KMS-11 (cell line): ENCODE data around the gene GCH1.

Experiments
- H2AFZ ChIP-seq: fragments of 200-600 bp; sonication (generic); 2 replicates; pipeline ENCODE4 v1.6.1; 2016; ENCODE audit warnings: antibody characterized with exemption, mixed run types, low read depth
- H3K27ac ChIP-seq: fragments of 200-600 bp; sonication (generic); 2 replicates; pipeline ENCODE4 v1.6.1; 2016; ENCODE audit warnings: mild to moderate bottlenecking, mixed run types
- H3K27me3 ChIP-seq: fragments of 200-600 bp; sonication (generic); 2 replicates; pipeline ENCODE4 v1.6.1; 2017; ENCODE audit warnings: mild to moderate bottlenecking, low read depth, mixed run types, moderate library complexity; ENCODE audit not compliant: insufficient read depth
- H3K36me3 ChIP-seq: fragments of 200-600 bp; sonication (generic); 2 replicates; pipeline ENCODE4 v1.6.1; 2017; ENCODE audit warnings: mild to moderate bottlenecking, mixed run types; ENCODE audit not compliant: insufficient read depth
- H3K4me1 ChIP-seq: fragments of 200-600 bp; sonication (generic); 2 replicates; pipeline ENCODE4 v1.6.1; 2016; ENCODE audit warnings: mild to moderate bottlenecking, low read depth, mixed run types; ENCODE audit not compliant: poor library complexity, severe bottlenecking
- H3K4me2 ChIP-seq: fragments of 200-600 bp; sonication (generic); 2 replicates; pipeline ENCODE4 v1.7.0; 2016; ENCODE audit warnings: mild to moderate bottlenecking, mixed run types
- H3K4me3 ChIP-seq: fragments of 200-600 bp; sonication (generic); IDR thresholded peaks from 2 replicates; pipeline ENCODE4 v1.6.1; 2017; ENCODE audit warnings: low read depth, low read length, mixed read lengths; ENCODE audit not compliant: insufficient read depth
- H3K79me2 ChIP-seq: fragments of 200-600 bp; sonication (generic); 2 replicates; pipeline ENCODE4 v1.6.1; 2016; ENCODE audit warnings: low read depth, mixed run types; ENCODE audit not compliant: insufficient read depth
- H3K9ac ChIP-seq: fragments of 200-600 bp; sonication (generic); 2 replicates; pipeline ENCODE4 v1.6.1; 2016; ENCODE audit warnings: mild to moderate bottlenecking, mixed run types
- H4K20me1 ChIP-seq: fragments of 200-600 bp; sonication (generic); 2 replicates; pipeline ENCODE4 v1.6.1; 2016; ENCODE audit warnings: mild to moderate bottlenecking, mixed run types; ENCODE audit not compliant: insufficient read depth
- CTCF ChIP-seq: fragments of 200-600 bp; sonication (generic); conservative IDR thresholded peaks from 2 replicates; pipeline ENCODE4 v1.6.1; 2017; ENCODE audit warnings: low read depth, mild to moderate bottlenecking, antibody characterized with exemption, low read length, moderate library complexity, mixed read lengths

GCH1 gene

GRCh38 chr14:54823757-54824549 lies 78.7 kb downstream of the GCH1 start:
- Histone ChIP-seq H3K36me3 (no peaks in the 10 kb centered on the region), H3K27me3 (no peaks in the 10 kb centered on the region), H3K4me3 (no peak overlapping the region), H3K79me2 (no peaks in the 10 kb centered on the region), H2AFZ (no peak overlapping the region), H3K27ac (no peak overlapping the region), H3K4me2 (no peak overlapping the region), H3K4me1 (no peaks in the 10 kb centered on the region), H4K20me1 (no peaks in the 10 kb centered on the region), H3K9ac (no peak overlapping the region)
- TF ChIP-seq CTCF, result no peak

- no peak for TF ChIP-seq CTCF
- H3K9ac ChIP-seq, result no peak overlapping the region
These were observed 79.9 kb downstream of the GCH1 start for GRCh38 chr14:54822685-54823084.

GRCh38 chr14:54818201-54819133 lies 84.2 kb downstream of the GCH1 start:
- H3K4me3 ChIP-seq, result no peak overlapping the region
- no peaks in the 10 kb centered on the region for H4K20me1 ChIP-seq
- no peak for TF ChIP-seq CTCF
- H3K79me2 ChIP-seq, result no peaks in the 10 kb centered on the region
- no peaks in the 10 kb centered on the region for H3K36me3 ChIP-seq
- no peak overlapping the region for H3K9ac ChIP-seq
- no peak overlapping the region for H3K4me2 ChIP-seq
- no peak overlapping the region for H2AFZ ChIP-seq
- H3K4me1 ChIP-seq, result no peaks in the 10 kb centered on the region
- H3K27me3 ChIP-seq, result no peaks in the 10 kb centered on the region
- no peak overlapping the region for H3K27ac ChIP-seq

More at GRCh38 chr14:54822685-54823084, 79.9 kb downstream of the GCH1 start:
- no peak overlapping the region for H2AFZ ChIP-seq
- no peak overlapping the region for H3K27ac ChIP-seq
- H3K4me3 ChIP-seq, result no peak overlapping the region
- no peaks in the 10 kb centered on the region for H3K27me3 ChIP-seq
- no peaks in the 10 kb centered on the region for H4K20me1 ChIP-seq
- no peaks in the 10 kb centered on the region for H3K4me1 ChIP-seq
- no peaks in the 10 kb centered on the region for H3K36me3 ChIP-seq
- H3K79me2 ChIP-seq, result no peaks in the 10 kb centered on the region
- H3K4me2 ChIP-seq, result no peak overlapping the region

- no peaks in the 10 kb centered on the region for H3K4me1 ChIP-seq
- no peak overlapping the region for H2AFZ ChIP-seq
- H3K79me2 ChIP-seq, result no peaks in the 10 kb centered on the region
- no peak overlapping the region for H3K9ac ChIP-seq
- H3K36me3 ChIP-seq, result no peaks in the 10 kb centered on the region
- TF ChIP-seq CTCF, result no peak
- no peak overlapping the region for H3K4me2 ChIP-seq
- H3K27ac ChIP-seq, result no peak overlapping the region
- H4K20me1 ChIP-seq, result no peaks in the 10 kb centered on the region
- no peaks in the 10 kb centered on the region for H3K27me3 ChIP-seq
- H3K4me3 ChIP-seq, result no peak overlapping the region
These were observed 85.1 kb downstream of the GCH1 start for GRCh38 chr14:54817506-54817905.
